Retinal pigment epithelial cell (primary cell): ENCODE results near the gene PDZRN3.

Experiments used
- DNase-seq: peaks from one replicate; pipeline ENCODE4 v3.0.0-alpha.2; 2010; ENCODE audit warnings: low read depth
- H3K4me3 ChIP-seq: 2 replicates; pipeline ENCODE4 v1.5.1; 2011; ENCODE audit warnings: mild to moderate bottlenecking, low read length, control low read depth, moderate library complexity
- CTCF ChIP-seq: conservative IDR thresholded peaks from 2 replicates; pipeline ENCODE4 v1.5.1; 2011; ENCODE audit warnings: low read depth, low read length, control low read depth, inconsistent platforms

The PDZRN3 gene

GRCh38 chr3:73379465-73379864 is 245.3 kb downstream of the PDZRN3 start:
- DNase-seq = no peak
- H3K4me3 ChIP-seq = no peak overlapping the region
- no peak for TF ChIP-seq CTCF

GRCh38 chr3:73378207-73378606 is 246.5 kb downstream of the PDZRN3 start:
- no peak overlapping the region for H3K4me3 ChIP-seq
- no peak for DNase-seq
- no peak for TF ChIP-seq CTCF

- no peak for DNase-seq
- no peak for TF ChIP-seq CTCF
Measured at GRCh38 chr3:73365756-73366397, 258.9 kb downstream of the PDZRN3 start.

GRCh38 chr3:73364517-73364916 is 260.2 kb downstream of the PDZRN3 start:
- no peak for DNase-seq
- no peak overlapping the region for H3K4me3 ChIP-seq
- no peak for TF ChIP-seq CTCF

More at GRCh38 chr3:73365756-73366397, 258.9 kb downstream of the PDZRN3 start:
- no peak overlapping the region for H3K4me3 ChIP-seq

GRCh38 chr3:73363093-73363492 is 261.6 kb downstream of the PDZRN3 start:
- no peak overlapping the region for H3K4me3 ChIP-seq
- TF ChIP-seq CTCF = no peak
- DNase-seq = no peak

- no peak overlapping the region for H3K4me3 ChIP-seq
- no peak for DNase-seq
- TF ChIP-seq CTCF = no peak
Measured at GRCh38 chr3:73361591-73361990, 263.1 kb downstream of the PDZRN3 start.

GRCh38 chr3:73353649-73354217 is 271.0 kb downstream of the PDZRN3 start:
- peak; percentile 12 for DNase-seq
- no peak overlapping the region for H3K4me3 ChIP-seq
- TF ChIP-seq CTCF = no peak
